HFF-Myc (cell line): ENCODE data around the gene C3orf85.

Experiments
- DNase-seq: peaks from one replicate; pipeline ENCODE4 v3.0.0-alpha.2; 2011; ENCODE audit warnings: low read depth; ENCODE audit errors: extremely low read depth
- H3K4me3 ChIP-seq: replicated peaks from 2 replicates; pipeline ENCODE4 v1.5.1; 2011; ENCODE audit warnings: low read depth, mild to moderate bottlenecking, control low read depth, low read length
- CTCF ChIP-seq: IDR thresholded peaks from 2 replicates; pipeline ENCODE4 v1.5.1; 2012; ENCODE audit warnings: mild to moderate bottlenecking, low read depth, low read length, control low read depth; ENCODE audit errors: missing control alignments

Gene C3orf85

GRCh38 chr3:109136523-109136922 lies at the start of gene C3orf85:
Gene C3orf85, plus strand, starts transcription at chr3:109136719. Its CDS starts 129 bp downstream, at chr3:109136848.
- TF ChIP-seq CTCF: no peak
- no peak for DNase-seq
- no peak within 1 kb of the TSS for H3K4me3 ChIP-seq

GRCh38 chr3:109089265-109089664 lies 47.3 kb upstream of the C3orf85 start:
- no peak for TF ChIP-seq CTCF
- no peak overlapping the region for H3K4me3 ChIP-seq
- no peak for DNase-seq

GRCh38 chr3:109091846-109092245 lies 44.7 kb upstream of the C3orf85 start:
- TF ChIP-seq CTCF: no peak
- DNase-seq: no peak
- H3K4me3 ChIP-seq: no peak overlapping the region

- TF ChIP-seq CTCF: no peak
- no peak overlapping the region for H3K4me3 ChIP-seq
- DNase-seq: no peak
These were observed 43.0 kb upstream of the C3orf85 start for GRCh38 chr3:109093561-109093960.

- no peak for TF ChIP-seq CTCF
- DNase-seq: no peak
- H3K4me3 ChIP-seq: no peak overlapping the region
These were observed 41.4 kb upstream of the C3orf85 start for GRCh38 chr3:109095166-109095565.

- H3K4me3 ChIP-seq: no peak overlapping the region
- no peak for TF ChIP-seq CTCF
- no peak for DNase-seq
These were observed 38.4 kb upstream of the C3orf85 start for GRCh38 chr3:109098079-109098644.

- TF ChIP-seq CTCF: no peak
- DNase-seq: no peak
- H3K4me3 ChIP-seq: no peak overlapping the region
These were observed 26.9 kb upstream of the C3orf85 start for GRCh38 chr3:109109574-109109973.
